ENCODE measurements around the gene SCAMP4.

Gene SCAMP4

DNA sequence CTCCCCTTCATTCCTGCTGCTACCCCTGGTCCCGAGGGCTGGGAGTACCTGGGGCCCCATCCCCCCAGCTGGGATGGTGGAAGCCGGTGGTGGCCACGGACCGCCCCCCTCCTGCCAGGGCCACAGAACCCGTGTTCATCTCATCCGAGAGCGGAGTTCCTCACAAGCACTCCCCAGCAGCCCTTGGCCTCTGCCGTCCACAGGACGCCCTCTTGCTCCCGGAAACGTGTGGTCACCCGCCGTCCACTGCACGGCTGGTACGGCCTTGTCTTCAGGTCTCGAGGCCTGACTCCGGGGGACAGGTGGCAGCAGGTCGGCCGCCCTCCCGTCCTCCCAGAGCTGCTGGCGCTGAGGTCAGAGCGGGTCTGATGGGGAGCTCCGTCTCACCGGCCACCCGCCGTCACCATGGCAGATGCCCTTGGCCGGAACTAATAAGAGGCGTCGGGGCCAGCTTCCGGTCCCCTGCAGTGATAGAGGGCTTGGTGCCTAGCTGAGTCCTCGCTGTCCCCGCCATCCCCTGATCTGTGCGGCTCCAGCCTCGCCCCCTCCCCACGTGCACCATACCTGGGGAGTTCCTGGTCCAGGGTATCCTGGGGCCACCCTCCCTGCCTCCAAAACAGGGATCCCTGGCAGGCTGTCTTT, 19.2 kb downstream of the SCAMP4 start:
- TF ChIP-seq CTCF (IDR thresholded peaks at IDR 0.05; ENCODE audit: borderline replicate concordance, extremely low read depth, low read length, poor library complexity, severe bottlenecking), result no peak
- no peak for TF ChIP-seq EZH2 (IDR thresholded peaks at IDR 0.05; ENCODE audit: borderline replicate concordance, low read depth, low read length, severe bottlenecking)
- Histone ChIP-seq H3K4me3 (ENCODE audit: low read depth in 1 of 2, low read length in 2 of 2) (no peak overlapping the region), H3K4me2 (ENCODE audit: insufficient read depth, low read length) (no peak overlapping the region), H3K4me1 (ENCODE audit: insufficient read depth, low read length) (peaks cover 9% of the 10 kb centered on the region), H3K27ac (ENCODE audit: low read length) (no peak overlapping the region), H3K36me3 (ENCODE audit: insufficient read depth, low read length) (peaks cover 39% of the 10 kb centered on the region), H3K79me2 (ENCODE audit: insufficient read depth, low read length) (no peaks in the 10 kb centered on the region), H3K9ac (ENCODE audit: low read depth, low read length) (no peak overlapping the region), H2AFZ (ENCODE audit: low read depth, low read length) (no peak overlapping the region), H3K9me3 (ENCODE audit: insufficient read depth, low read length, severe bottlenecking) (no peaks in the 10 kb centered on the region), H4K20me1 (ENCODE audit: insufficient read depth, low read length) (no peaks in the 10 kb centered on the region; the same call in none of the 2 replicates), H3K27me3 (ENCODE audit: insufficient read depth, low read length, poor library complexity) (no peaks in the 10 kb centered on the region)
- DNase-seq (no peak), ATAC-seq (ENCODE audit: insufficient read depth, low read depth) (no peak)

GRCh38 chr19:1925544-1925943, 20.3 kb downstream of the SCAMP4 start:
- ATAC-seq (ENCODE audit: insufficient read depth, low read depth), result no peak
- no peak overlapping the region for H3K9ac ChIP-seq (ENCODE audit: low read depth, low read length)
- no peak overlapping the region for H3K27ac ChIP-seq (ENCODE audit: low read length)

DNA sequence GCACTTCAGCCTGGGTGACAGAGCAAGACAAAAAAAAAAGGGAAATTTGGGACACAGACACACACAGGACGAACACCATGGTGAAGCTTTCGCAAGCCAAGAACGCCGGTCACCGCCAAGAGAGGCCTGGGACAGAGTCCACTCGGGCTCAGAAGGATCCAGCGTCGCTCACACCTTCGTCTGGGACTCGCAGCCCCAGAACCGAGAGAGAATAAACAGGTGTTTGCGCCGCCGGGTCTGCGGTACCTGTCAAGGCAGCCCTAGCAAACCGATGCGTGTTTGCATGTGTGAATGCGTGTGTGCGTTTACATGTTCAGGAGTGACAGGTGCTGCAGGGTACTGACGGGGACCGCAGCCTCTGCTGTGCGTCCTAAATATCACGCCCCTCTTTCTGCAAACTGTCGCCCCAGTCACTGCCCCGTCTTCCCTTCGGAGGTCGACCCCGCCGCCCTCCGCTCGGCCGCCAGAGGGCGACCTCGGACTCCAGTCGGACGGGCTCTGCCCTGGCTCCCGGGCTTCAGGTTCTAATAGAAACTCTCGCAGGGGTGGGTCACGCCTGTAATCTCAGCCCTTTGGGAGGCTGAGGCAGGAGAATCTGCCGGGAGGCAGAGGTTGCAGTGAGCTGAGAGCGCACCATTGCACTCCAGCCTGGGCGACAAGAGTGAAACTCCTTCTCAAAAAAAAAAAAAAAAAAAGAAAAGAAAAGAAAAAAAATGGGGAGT, 24.0 kb downstream of the SCAMP4 start:
- Histone ChIP-seq H4K20me1 (ENCODE audit: insufficient read depth, low read length) (no peaks in the 10 kb centered on the region; the same call in none of the 2 replicates), H3K27me3 (ENCODE audit: insufficient read depth, low read length, poor library complexity) (no peaks in the 10 kb centered on the region), H2AFZ (ENCODE audit: low read depth, low read length) (no peak overlapping the region), H3K9me3 (ENCODE audit: insufficient read depth, low read length, severe bottlenecking) (no peaks in the 10 kb centered on the region), H3K27ac (ENCODE audit: low read length) (no peak overlapping the region), H3K9ac (ENCODE audit: low read depth, low read length) (0 out of 2 replicates have a peak overlapping the region, but pooled peaks have one; percentile 9), H3K4me2 (ENCODE audit: insufficient read depth, low read length) (peak overlapping the region; percentile 26; the same call in 1 of the 2 replicates), H3K4me3 (ENCODE audit: low read depth in 1 of 2, low read length in 2 of 2) (no peak overlapping the region), H3K36me3 (ENCODE audit: insufficient read depth, low read length) (peaks cover 6% of the 10 kb centered on the region), H3K4me1 (ENCODE audit: insufficient read depth, low read length) (peaks cover 16% of the 10 kb centered on the region), H3K79me2 (ENCODE audit: insufficient read depth, low read length) (no peaks in the 10 kb centered on the region)
- TF ChIP-seq CTCF (IDR thresholded peaks at IDR 0.05; ENCODE audit: borderline replicate concordance, extremely low read depth, low read length, poor library complexity, severe bottlenecking), result peak; percentile 94
- TF ChIP-seq EZH2 (IDR thresholded peaks at IDR 0.05; ENCODE audit: borderline replicate concordance, low read depth, low read length, severe bottlenecking), result no peak
- ATAC-seq (ENCODE audit: insufficient read depth, low read depth) (peak; percentile 90), DNase-seq (peak; percentile 83)

More at GRCh38 chr19:1925544-1925943, 20.3 kb downstream of the SCAMP4 start:
- no peak for DNase-seq
- Histone ChIP-seq H3K4me1 (ENCODE audit: insufficient read depth, low read length) (peaks cover 16% of the 10 kb centered on the region), H3K4me2 (ENCODE audit: insufficient read depth, low read length) (no peak overlapping the region), H3K79me2 (ENCODE audit: insufficient read depth, low read length) (no peaks in the 10 kb centered on the region), H4K20me1 (ENCODE audit: insufficient read depth, low read length) (no peaks in the 10 kb centered on the region; the same call in none of the 2 replicates), H3K9me3 (ENCODE audit: insufficient read depth, low read length, severe bottlenecking) (no peaks in the 10 kb centered on the region), H3K36me3 (ENCODE audit: insufficient read depth, low read length) (peaks cover 33% of the 10 kb centered on the region), H3K4me3 (ENCODE audit: low read depth in 1 of 2, low read length in 2 of 2) (no peak overlapping the region), H2AFZ (ENCODE audit: low read depth, low read length) (no peak overlapping the region), H3K27me3 (ENCODE audit: insufficient read depth, low read length, poor library complexity) (no peaks in the 10 kb centered on the region)
- TF ChIP-seq EZH2 (IDR thresholded peaks at IDR 0.05; ENCODE audit: borderline replicate concordance, low read depth, low read length, severe bottlenecking) (no peak), CTCF (IDR thresholded peaks at IDR 0.05; ENCODE audit: borderline replicate concordance, extremely low read depth, low read length, poor library complexity, severe bottlenecking) (no peak)

All from DND-41 (cell line).